Prostate gland (tissue), 2 donors: ENCODE results near the gene NINL. TPM values are rescaled to one million over a fixed set of nuclear protein-coding genes. Genes with fewer than 3 reads are reported as not detected.

Experiments used
- DNase-seq: peaks from one replicate; pipeline ENCODE4 v3.0.0-alpha.2; 2019; ENCODE audit warnings: low spot score
- H3K27ac ChIP-seq, 2 donors: fragments of 200-600 bp; sonication (generic); 2 replicates each; pipeline ENCODE4 v1.5.1; 2017 to 2019
- H3K27me3 ChIP-seq: fragments of 200-600 bp; sonication (generic); replicated peaks from 2 replicates; pipeline ENCODE4 v1.5.1; 2019; ENCODE audit not compliant: insufficient read depth
- H3K36me3 ChIP-seq, 2 donors: fragments of 200-600 bp; sonication (generic); 1 replicate in 1 of 2; 2 replicates in 1 of 2; pipeline versions ENCODE4 v1.5.1 to v1.8.1; 2017 to 2019
- H3K4me1 ChIP-seq: fragments of 200-600 bp; sonication (generic); replicated peaks from 2 replicates; pipeline ENCODE4 v1.5.1; 2019
- H3K4me3 ChIP-seq, 2 donors: fragments of 200-600 bp; sonication (generic); 2 replicates each; pipeline ENCODE4 v1.5.1; 2017 to 2019
- H3K9me3 ChIP-seq: fragments of 200-600 bp; sonication (generic); 2 replicates; pipeline ENCODE4 v1.5.1; 2017
- CTCF ChIP-seq, 4 experiments: fragments of 200-600 bp in 2 of 4; fragments of 450-650 bp in 2 of 4; sonication (generic) in 2 of 4; IDR thresholded peaks; 1 replicate in 3 of 4; 2 replicates in 1 of 4; pipeline ENCODE4 v1.5.1; 2016 to 2019; ENCODE audit warnings: antibody characterized with exemption in 4 of 4, mild to moderate bottlenecking in 2 of 4, moderate library complexity in 2 of 4
- POLR2A ChIP-seq: fragments of 450-650 bp; IDR thresholded peaks from one replicate; pipeline ENCODE4 v1.6.1; 2016; ENCODE audit warnings: antibody characterized with exemption, mild to moderate bottlenecking
- POLR2AphosphoS5 ChIP-seq: sonication (generic); formaldehyde crosslinking; IDR thresholded peaks from one replicate; pipeline ENCODE4 v1.6.1; 2017; ENCODE audit warnings: antibody characterized with exemption
- WGBS: methylation state at CpG from one replicate; pipeline ENCODE4 v1.1.5; 2018; 5-methylcytosine and 5-hydroxymethylcytosine counted together
- intact Hi-C: fragments of 100-400 bp; cut with DNase I; formaldehyde crosslinking; loops from one replicate; pipeline ENCODE4 v1.14.2; 2022
- total RNA-seq, 2 donors: library from RNA; depleted of rRNA; stranded (reverse); fragments of >200 nt; gene quantifications; one replicate each; pipeline ENCODE4 v1.1.0, GENCODE V29; 2016

The NINL gene
- total RNA-seq, 2 donors from 2014 or later = 16.3 to 31.1 TPM

GRCh38 chr20:25548613-25549086 lies 36.7 kb downstream of the NINL start:
- no peak for DNase-seq
- WGBS = 86% methylated on average over 14 of the region's 14 CpGs

GRCh38 chr20:25547999-25548398 lies 37.3 kb downstream of the NINL start:
- intact Hi-C loops = no loop called here
- Histone ChIP-seq H3K9me3 (no peaks in the 10 kb centered on the region), H3K4me1 (peaks cover 17% of the 10 kb centered on the region), H3K27me3 (no peaks in the 10 kb centered on the region), H3K27ac (no peak overlapping the region), H3K4me3 (no peak overlapping the region), H3K36me3 (no peaks in the 10 kb centered on the region)
- no peak for TF ChIP-seq POLR2A
- TF ChIP-seq CTCF (IDR thresholded peaks at IDR 0.05) = no peak
- TF ChIP-seq POLR2AphosphoS5 = no peak
- no peak for DNase-seq
- 59% methylated on average over 3 of the region's 3 CpGs for WGBS

More at GRCh38 chr20:25548613-25549086, 36.7 kb downstream of the NINL start:
- Histone ChIP-seq H3K9me3 (no peaks in the 10 kb centered on the region), H3K4me3 (no peak overlapping the region), H3K27ac (no peak overlapping the region), H3K4me1 (peaks cover 17% of the 10 kb centered on the region), H3K27me3 (no peaks in the 10 kb centered on the region), H3K36me3 (no peaks in the 10 kb centered on the region)
- TF ChIP-seq POLR2A = no peak
- no peak for TF ChIP-seq CTCF (IDR thresholded peaks at IDR 0.05)
- no peak for TF ChIP-seq POLR2AphosphoS5
- intact Hi-C loops = no loop called here

GRCh38 chr20:25547063-25547462 lies 38.3 kb downstream of the NINL start:
- TF ChIP-seq CTCF (IDR thresholded peaks at IDR 0.05) = no peak
- TF ChIP-seq POLR2A = no peak
- TF ChIP-seq POLR2AphosphoS5 = no peak
- Histone ChIP-seq H3K9me3 (no peaks in the 10 kb centered on the region), H3K27me3 (no peaks in the 10 kb centered on the region), H3K36me3 (no peaks in the 10 kb centered on the region), H3K4me1 (peaks cover 17% of the 10 kb centered on the region), H3K4me3 (no peak overlapping the region), H3K27ac (no peak overlapping the region)
- no peak for DNase-seq
- 70% methylated on average over 4 of the region's 4 CpGs for WGBS
- intact Hi-C loops = no loop called here

GRCh38 chr20:25546048-25546447 lies 39.3 kb downstream of the NINL start:
- 43% methylated on average over 4 of the region's 4 CpGs for WGBS
- H3K36me3 ChIP-seq = no peaks in the 10 kb centered on the region
- no peak overlapping the region for H3K27ac ChIP-seq
- peaks cover 12% of the 10 kb centered on the region for H3K4me1 ChIP-seq
- intact Hi-C loops = no loop called here
- DNase-seq = no peak
- no peaks in the 10 kb centered on the region for H3K9me3 ChIP-seq
- no peak for TF ChIP-seq POLR2A
- no peak for TF ChIP-seq CTCF (IDR thresholded peaks at IDR 0.05)
- TF ChIP-seq POLR2AphosphoS5 = no peak
- H3K4me3 ChIP-seq = no peak overlapping the region
- no peaks in the 10 kb centered on the region for H3K27me3 ChIP-seq

- Histone ChIP-seq H3K27ac (no peak overlapping the region), H3K4me1 (peaks cover 10% of the 10 kb centered on the region), H3K27me3 (no peaks in the 10 kb centered on the region), H3K9me3 (no peaks in the 10 kb centered on the region), H3K4me3 (no peak overlapping the region), H3K36me3 (no peaks in the 10 kb centered on the region)
- DNase-seq = no peak
- intact Hi-C loops = no loop called here
- 62% methylated on average over 3 of the region's 3 CpGs for WGBS
- TF ChIP-seq CTCF (IDR thresholded peaks at IDR 0.05) = no peak
Measured at GRCh38 chr20:25545171-25545570, 40.2 kb downstream of the NINL start.
